NOMO-1 treated with dmso at 0.1 percent for 144 hours (cell line): ENCODE results near the gene PHACTR1.
"Not testable (repeated sequence)": the region's sequence is repeated elsewhere in the genome, so short reads cannot be mapped to it uniquely, and the experiment has no call there.

Source experiments
- DNase-seq: peaks from one replicate; lab custom pipeline; 2025; ENCODE audit not compliant: unreplicated experiment; lab: John Stamatoyannopoulos, UW

PHACTR1 gene

GRCh38 chr6:12716298-12716916 is at the start of gene PHACTR1:
Gene PHACTR1 (plus strand): TSS chr6:12716767.
- no peak for DNase-seq

DNA sequence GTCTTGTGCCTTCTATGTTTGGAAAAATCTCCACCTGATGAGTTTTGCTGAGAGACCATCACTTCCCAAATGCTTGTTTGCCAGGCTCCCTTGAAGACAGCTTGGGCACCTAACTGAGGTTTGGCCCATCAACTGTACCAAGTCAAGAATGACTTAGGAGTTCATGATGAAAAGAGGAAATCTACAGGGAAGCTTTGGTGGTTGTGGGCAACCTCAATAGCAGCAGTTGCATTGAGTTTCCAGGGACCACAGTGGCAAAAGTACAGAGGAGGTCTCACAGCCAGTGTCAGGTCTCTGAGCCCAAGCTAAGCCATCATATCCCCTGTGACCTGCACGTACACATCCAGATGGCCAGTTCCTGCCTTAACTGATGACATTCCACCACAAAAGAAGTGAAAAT is 49.7 kb upstream of the PHACTR1 start:
- DNase-seq, result no peak

DNA sequence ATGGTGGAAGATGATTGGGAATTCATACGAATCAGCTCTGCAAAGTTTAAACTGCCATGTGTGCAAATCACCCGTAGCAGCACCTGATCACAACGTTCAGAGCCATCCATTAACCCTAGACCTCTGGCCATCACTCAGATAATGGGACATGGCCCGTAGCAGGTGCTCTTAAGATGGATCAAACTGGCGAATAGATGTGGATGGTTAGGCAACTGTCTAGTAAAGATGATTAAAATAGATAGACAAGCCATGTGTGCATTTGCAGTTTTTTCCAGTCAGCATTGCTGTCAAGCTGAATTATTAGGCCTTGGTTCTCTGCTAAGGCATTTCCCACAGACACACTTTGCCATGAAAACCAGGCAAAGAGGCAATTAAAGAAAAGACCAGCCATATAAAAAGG is 40.6 kb upstream of the PHACTR1 start:
- DNase-seq, result no peak

DNA sequence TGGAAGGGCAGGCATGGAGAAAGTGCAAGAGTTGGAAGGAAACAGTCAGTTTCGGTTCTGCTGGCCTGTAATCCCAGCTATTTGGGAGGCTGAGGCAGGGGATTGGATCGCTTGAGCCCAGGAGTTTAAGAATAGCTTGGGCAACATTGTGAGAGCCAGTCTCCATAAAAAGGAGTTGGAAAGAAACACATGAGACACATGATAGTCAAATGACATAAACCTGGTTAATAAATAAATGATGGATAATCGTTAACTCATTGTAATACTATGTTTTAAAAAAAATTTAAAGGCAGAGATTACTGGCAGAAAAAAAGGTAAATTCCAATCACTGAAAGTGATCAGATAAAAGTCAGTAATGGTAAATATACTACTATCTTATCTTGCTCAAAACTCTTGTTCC is 37.2 kb upstream of the PHACTR1 start:
- DNase-seq, result no peak

- no peak for DNase-seq
Observed at GRCh38 chr6:12693122-12693521, 23.4 kb upstream of the PHACTR1 start.

DNA sequence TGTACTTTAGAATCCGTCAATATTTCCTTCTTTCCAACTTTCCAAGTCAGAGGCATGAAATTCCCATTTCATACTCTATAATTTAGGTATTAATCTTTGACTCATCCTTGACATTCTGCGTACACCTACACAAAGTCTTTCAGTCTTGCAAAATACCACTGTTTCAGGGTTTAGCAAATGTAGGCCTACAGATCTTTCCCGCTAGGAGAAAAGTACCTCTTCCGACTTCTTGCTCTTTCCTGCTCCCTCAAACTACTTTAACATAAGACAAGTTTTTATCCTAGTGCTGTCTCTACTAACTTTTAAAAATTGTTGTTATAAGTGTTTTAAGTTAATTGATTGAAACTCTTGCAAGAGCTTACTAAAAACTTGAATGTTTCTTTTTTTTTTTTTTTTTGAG is 18.3 kb upstream of the PHACTR1 start:
- DNase-seq, result no peak

GRCh38 chr6:12704946-12705345 is 11.6 kb upstream of the PHACTR1 start:
- no peak for DNase-seq

DNA sequence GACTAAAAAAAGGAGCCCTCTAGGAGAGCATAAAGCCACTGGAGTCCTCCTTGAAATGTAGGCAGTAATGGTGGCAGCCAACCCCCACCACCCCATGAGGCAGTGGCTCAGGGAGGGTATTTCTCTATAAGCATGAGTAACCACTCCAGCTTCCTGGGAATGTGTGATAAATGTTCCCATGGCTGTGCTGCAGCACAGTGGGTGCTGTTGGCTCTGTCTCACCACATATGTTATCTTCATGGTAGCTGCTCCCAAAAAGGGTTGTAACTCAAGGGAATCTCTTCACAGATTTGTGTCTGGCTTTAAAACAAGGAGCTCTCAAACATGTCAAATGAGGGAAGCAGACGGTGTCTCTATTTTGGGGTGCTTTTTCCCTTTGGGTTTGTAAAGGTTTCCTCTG is 7.5 kb upstream of the PHACTR1 start:
- DNase-seq, result no peak

DNA sequence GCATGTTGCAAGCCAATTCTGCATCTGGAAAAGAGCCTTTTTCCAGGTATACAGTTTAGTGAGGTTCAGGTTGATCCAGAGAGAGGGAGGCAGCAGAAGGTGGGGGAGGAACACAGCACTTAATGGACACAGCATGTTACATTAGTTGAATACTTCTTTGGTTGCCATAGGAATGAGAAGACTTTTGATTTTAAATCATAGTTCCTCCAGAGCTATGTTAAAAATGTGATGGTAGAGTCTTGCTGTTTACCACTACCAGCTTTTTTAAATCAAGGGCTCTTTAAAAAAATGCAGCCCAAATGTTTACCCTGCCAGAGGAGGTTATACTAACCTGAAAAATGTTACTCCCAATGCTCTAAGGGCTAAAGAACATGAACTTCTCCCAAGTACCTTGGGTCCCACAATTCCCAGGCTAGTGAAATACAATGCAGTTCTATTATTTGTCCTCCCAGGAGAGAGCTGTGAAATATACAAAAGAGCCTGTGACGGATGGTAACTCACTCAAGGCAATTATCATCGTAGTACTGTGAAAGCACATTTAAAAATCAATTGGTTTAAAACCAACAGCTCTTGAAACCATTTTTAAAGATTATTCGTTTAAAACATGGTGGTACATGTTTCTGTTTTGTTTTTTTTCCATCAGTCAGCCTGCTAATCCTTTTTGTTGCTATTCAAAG is 6.9 kb upstream of the PHACTR1 start:
- DNase-seq, result no peak

DNA sequence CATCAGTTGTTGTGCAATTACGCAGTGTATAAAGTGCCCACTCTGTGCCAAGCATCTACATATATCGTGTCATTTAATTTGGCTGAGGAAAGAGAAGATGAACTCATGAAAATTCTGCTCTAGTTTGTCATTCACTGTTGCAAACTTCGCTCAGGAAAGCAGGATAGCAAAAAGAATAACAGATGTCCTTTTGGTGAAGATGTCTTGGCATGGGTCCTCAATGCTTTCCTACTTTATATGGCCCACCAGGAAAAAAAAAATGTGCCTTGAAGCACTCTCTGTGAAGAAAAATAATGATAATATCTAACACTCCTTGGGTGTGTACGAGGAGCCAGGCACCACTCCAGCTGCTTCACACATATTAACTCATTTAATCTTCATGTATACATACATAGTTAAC is 5.6 kb upstream of the PHACTR1 start:
- no peak for DNase-seq

DNA sequence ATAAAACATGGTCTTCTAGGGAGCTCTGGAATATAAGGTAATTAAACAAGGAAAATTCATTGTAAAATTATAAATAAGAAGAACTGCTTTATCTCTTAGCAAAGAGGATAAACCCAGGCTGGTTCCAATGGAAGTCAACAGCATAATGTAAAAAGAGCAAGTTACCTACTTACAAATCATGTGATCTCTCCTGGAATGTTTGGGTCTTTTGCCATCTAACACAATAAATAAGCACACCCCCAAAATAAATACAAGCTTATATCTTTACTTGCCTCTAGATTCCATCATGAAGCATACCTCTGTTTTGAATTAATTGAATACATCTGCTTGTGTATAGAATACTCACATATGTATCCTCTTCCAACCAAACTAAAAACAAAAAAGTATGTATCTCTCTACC is 2.5 kb upstream of the PHACTR1 start:
- DNase-seq, result no peak

GRCh38 chr6:12715437-12715836 is 1.1 kb upstream of the PHACTR1 start:
- DNase-seq, result no peak

DNA sequence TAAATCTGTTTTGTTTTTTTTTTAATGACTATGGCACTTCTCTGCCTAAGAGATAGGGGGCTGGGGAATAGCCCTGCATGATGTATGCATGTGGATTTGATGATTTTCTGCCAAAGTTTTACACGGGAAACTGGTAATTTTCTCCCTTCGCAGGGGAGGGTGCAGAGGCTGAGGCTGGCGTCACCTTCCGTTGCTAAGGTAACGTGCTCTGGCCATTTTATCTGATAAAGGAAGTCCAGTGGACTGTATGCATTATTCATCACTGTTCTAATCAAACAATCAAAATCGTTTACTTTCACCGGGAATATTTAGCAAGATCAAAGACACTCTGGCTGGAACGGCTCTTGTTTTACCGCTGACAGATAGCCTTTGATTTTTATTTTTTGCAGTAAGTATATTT is 789 bp downstream of the PHACTR1 start:
- no peak for DNase-seq

GRCh38 chr6:12718015-12718414 is 1.4 kb downstream of the PHACTR1 start:
- no peak for DNase-seq

DNA sequence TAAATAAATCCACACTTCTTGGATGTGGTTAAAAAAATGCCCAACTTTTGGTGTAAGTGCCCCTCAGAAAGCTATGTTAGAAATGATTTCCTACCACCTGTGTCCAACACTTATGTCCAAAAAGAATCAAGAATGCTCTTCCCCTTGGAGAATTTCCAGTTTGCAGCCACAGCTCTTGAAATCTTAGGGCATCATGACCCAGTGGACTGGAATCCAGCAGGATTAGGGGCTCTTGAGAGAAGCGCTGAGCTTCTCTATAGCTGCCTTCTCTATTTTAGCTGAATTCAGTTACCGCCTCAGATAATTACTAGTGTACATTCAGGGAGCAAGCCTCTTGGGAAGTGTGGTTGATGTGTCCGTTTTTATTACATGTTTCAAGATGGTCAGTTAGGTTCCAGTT is 2.5 kb downstream of the PHACTR1 start:
- no peak for DNase-seq

DNA sequence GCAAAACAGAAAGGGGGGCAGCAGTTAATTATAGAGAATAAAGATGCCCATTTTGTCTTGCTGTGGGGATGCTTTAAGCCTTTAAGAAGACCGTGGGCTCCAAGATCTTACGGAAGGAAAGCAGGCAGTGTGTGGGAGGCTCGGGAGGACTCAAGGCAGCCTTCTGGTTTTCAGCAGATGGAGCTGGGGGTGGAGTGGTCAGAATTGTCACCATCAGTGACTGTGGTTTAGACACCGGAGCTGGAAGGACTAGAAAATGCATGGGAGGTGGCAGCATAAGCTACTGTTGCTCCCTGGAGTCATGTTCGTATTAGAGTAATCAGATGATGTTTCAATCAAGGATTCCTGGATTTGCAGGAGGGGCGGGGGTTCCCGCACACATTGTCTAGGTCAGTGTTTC is 3.7 kb downstream of the PHACTR1 start:
- no peak for DNase-seq

GRCh38 chr6:12725263-12725662 is 8.7 kb downstream of the PHACTR1 start:
- no peak for DNase-seq

- no peak for DNase-seq
Observed at GRCh38 chr6:12729467-12729866, 12.9 kb downstream of the PHACTR1 start.

DNA sequence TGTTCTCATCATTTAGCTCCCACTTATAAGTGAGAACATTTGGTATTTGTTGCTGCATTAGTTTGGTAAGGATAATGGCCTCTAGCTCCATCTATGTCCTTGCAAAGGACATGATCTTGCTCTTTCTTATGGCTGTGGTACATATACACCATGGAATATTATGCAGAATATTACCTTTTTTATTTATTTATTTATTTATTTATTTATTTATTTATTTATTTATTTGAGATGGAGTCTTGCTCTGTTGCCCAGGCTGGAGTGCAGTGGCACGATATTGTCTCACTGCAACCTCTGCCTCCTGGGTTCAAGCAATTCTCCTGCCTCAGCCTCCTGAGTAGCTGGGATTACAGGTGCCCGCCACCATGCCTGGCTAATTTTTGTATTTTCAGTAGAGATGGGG is 14.2 kb downstream of the PHACTR1 start:
- not testable (repeated sequence) for DNase-seq

- DNase-seq, result no peak
Observed at GRCh38 chr6:12733876-12734275, 17.3 kb downstream of the PHACTR1 start.

- DNase-seq, result no peak
Observed at GRCh38 chr6:12735786-12736185, 19.2 kb downstream of the PHACTR1 start.

GRCh38 chr6:12748411-12748810 is 31.8 kb downstream of the PHACTR1 start:
- no peak for DNase-seq
